ENCODE results near the gene APCDD1.
A peak's percentile ranks its signal among the peaks of the same experiment; 100 is the strongest.
"Not testable (repeated sequence)": the region's sequence is repeated elsewhere in the genome, so short reads cannot be mapped to it uniquely, and the experiment has no call there.

APCDD1 gene

DNA sequence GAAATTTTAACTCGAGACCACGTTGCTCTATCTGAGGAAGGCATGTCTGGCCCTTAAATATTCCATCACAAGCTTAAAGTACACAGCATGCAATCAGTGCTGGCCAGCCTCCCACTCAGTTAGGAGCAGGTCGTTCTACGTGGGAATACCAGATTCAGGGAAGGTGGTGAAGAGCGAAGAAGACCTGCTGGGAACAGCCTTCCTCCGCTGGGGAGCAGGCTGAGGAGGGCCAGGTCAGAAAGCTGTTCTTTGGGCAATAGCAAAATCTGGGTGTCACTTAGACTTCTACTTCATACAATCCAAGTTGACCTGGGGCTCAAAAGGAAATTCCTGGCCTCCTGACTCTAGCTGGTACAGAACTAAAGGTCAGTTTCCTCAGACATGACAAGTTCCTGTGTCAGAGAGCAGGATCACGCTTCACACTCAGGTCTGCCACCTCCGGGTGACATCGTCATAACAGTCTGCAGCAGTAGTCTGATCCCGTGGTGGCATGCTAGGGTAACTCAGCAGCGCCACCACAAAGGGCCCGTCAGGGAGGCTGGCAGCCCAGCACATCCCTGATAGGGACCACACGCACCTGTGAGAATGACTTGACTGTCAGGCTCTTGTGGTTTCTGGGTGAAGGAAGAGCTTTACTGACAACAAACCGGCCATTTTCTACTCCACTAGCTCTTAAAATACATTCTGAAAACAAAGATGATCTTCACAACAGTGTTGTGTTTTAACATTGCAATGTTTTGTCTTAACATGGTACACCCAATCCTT lies 36.1 kb downstream of the APCDD1 start:
- DNase-seq (ENCODE audit: low spot score) = peak; percentile 30

DNA sequence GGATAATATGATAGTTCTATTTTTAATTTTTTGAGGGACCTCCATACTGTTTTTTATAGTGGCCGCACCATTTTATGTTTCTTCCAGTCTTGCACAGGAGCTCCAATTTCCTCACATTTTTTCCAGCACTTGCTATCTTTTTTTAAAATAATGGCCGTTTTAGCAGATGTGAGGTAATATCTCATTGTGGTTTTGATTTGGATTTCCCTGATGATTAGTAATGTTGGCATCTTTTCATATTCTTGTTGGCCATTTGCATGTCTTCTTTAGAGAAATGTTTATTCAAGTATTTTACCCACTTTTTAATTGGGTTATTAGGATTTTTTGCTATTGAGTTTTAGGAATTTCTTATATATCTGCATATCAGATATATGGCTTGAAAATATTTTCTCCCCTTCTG lies 41.5 kb downstream of the APCDD1 start:
- no peak for DNase-seq (ENCODE audit: low spot score)

DNA sequence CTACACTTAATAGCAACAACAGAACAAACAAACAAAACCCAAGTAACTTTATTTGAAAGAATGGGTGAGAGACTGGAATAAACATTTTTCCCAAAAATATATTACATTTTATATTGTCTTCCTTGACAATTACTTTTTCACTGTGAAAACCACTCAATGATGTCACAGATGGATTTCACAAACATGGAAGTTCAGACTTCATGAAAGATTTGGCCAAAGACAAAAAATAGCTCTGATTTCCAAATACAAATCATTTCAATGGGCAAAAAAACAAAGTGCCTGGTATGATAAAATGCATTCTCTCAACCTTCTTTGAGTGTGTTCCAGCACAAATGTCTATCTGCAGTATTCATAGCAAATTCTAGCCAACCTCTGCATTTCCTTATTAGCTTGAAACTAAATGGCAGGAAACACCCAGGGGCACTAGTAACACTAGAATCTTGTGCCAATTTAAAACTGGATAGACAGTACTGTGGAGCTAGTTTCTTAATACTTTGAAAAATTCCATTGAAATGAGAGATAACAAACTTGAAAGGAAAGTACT lies 42.8 kb downstream of the APCDD1 start:
- DNase-seq (ENCODE audit: low spot score) = no peak

DNA sequence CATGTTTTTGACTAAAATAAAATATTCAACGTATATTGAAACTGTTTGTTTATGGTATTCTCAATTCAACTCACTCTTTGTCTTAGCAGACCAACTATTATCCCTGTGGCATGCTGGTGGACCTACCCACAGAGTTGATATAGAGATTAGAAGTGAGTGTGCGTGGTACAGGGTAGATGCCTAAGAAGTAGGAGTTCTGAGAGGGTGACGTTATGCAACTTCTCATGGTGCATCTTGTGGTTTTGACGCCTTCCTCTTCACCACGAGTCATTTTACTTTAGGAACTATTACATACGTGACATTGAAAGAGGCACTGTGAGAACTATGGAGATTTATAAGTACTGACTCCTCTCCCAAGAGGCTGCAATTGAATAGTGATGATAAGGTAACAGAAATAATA lies 44.8 kb downstream of the APCDD1 start:
- no peak for DNase-seq (ENCODE audit: low spot score)

DNA sequence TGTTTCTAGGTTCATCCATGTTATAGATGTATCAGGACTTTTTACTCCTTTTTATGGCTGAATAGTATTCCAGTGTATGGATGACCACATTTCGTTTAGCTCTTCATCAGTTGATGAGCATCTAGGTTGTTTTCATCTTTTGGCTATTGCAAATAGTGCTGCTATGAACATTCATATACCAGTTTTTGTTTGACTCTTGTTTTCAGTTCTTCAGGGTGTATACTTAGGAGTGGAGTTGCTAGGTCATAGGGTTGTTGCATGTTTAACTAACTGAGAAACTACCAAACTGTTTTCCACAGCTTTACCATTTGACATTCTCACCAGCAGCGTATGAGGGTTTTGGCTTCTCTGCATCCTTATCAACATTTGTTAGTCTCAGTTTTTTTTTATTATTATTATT lies 45.6 kb downstream of the APCDD1 start:
- no peak for DNase-seq (ENCODE audit: low spot score)

DNA sequence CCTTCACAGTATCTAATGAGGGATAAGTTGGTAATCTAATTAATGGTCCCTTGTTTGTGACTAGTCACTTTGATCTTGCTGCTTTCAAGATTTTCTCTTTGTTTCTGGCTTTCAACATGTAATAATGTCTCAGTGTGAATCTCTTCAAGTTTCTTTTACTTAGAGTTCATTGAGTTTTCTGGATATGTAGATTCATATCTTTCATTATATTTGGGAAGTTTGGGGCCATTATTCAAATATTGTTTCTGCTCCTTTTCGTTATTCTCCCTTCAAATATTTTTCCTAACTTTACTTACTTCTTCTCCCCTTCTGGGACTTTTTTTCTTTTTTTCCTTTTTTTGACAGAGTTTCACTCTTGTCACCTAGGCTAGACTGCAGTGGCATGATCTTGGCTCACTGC lies 50.3 kb downstream of the APCDD1 start:
- no peak for DNase-seq (ENCODE audit: low spot score)

DNA sequence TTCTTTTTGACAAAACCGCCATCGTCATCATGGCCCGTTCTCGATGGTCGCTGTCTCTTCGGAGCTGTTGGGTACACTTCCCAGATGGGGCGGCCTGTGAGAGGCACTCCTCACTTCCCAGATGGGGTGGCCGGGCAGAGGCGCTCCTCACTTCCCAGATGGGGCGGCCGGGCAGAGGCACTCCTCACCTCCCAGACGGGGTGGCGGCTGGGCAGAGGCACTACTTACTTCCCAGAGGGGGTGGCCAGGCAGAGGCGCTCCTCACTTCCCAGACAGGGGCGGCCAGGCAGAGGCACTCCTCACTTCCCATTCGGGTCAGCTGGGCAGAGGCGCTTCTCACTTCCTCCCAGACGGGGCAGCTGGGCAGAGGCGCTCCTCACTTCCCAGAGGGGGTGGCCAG lies 51.5 kb downstream of the APCDD1 start:
- not testable (repeated sequence) for DNase-seq (ENCODE audit: low spot score)

DNA sequence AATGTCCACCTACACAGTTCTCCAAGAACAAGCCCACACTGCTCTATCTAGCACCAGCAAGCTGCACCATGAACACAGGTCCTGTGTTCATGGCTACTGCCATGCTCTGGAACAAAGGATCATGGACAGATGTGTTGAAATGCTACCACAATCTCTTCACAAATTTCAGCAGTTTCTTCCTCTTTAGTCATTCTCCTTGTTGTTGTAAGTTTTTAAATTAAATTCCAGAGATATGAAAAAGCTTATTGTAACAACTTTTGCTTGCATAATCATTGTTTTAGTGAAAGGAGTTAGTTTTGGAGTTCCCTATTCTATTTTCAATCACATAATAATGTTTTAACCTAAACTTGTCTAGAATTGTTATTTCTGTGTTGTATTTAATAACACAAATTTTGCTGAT lies 54.2 kb downstream of the APCDD1 start:
- DNase-seq (ENCODE audit: low spot score) = no peak

DNA sequence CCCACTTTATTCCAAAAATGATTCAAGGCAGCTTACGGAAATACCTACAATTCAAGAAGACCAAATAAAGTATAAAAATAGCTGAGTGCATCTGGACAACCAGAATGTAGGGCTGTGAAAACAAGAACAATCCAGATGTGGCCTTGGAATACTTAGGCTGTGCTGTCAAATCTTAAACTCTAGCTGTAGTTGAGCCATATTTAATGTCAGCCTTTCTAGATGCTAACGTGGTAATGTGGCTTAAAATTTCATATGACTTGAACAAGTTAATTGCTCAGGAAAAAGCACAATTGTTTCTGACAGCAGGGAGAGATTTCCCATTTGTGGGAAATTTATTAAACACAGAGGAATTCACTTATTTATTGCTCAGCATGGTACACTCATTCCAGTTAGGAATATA lies 56.8 kb downstream of the APCDD1 start:
- no peak for DNase-seq (ENCODE audit: low spot score)

DNA sequence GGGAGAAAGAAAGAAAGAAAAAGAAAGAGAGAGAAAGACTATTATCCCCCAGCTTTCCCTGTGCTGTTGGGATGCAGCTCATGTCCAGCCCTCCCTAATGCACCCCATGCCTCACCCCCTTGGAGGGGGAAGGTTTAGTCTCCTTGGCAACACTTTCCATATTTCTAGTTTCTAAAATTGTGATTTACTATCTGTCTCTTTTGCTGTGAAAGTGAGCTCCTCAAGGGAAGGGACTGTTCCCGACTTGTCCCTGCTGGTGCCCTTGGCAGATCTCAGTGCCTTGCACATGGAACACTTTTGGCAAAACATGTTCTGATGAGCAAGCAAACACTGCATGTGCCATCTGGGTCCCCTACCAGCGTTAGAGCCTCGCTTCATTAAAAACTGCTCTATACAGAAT lies 59.6 kb downstream of the APCDD1 start:
- DNase-seq (ENCODE audit: low spot score) = no peak

DNA sequence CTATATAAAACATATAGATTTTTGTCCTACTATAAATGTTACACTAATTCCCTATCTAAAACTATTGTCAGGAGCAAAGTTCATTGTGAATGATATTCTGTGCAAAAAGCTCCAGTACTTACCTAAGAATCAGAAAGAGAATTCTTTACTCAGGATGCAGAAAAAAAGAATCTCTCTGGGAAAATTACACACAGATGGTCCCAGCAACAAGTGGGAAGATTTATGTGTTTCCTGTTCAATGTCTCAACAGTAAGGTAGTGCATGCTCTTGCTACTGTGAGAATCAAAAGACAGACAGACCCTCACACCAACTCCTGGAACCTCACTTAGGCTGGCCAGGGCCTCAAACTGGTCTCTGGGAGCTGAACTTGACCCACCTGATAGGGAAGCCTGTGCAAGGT lies 60.2 kb downstream of the APCDD1 start:
- DNase-seq (ENCODE audit: low spot score) = no peak

DNA sequence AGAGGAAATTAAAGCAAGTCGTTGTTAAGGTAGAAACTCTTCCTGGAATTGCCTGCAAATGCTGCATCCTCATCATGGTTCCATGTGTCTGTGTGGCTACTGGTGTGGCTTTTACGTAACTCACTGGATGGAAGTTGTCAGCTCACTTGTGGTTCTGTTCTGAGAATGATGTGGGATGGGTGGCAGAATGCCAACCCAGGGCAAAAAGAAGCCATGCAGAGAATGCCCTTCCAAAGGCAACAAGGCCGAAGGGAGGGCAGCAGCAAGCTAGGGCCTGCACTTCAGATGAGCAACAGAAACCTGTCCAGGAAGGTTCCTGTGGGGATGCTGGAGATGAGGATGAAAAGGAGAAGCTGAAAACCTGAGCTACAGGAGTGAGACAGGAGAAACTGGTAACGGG lies 61.0 kb downstream of the APCDD1 start:
- no peak for DNase-seq (ENCODE audit: low spot score)

DNA sequence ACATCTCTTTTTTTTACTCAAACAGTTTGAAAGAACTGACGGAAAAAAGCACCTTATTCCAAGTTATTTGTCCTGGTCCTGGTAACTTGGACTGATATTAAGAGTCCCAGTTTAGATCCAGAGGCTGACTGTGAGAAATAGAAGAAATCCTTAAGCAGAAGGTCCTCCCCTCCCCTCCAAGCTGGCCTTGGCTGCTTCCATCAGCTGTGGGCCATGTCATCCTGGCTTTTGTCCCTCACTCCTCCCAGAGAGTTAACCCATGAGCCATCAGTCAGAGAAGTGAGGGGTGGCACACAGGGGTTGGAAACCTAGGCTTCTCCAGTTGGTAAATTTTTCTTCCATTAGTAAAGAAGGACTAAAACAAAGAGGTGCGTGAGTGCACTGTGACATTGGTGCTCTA lies 61.6 kb downstream of the APCDD1 start:
- no peak for DNase-seq (ENCODE audit: low spot score)

DNA sequence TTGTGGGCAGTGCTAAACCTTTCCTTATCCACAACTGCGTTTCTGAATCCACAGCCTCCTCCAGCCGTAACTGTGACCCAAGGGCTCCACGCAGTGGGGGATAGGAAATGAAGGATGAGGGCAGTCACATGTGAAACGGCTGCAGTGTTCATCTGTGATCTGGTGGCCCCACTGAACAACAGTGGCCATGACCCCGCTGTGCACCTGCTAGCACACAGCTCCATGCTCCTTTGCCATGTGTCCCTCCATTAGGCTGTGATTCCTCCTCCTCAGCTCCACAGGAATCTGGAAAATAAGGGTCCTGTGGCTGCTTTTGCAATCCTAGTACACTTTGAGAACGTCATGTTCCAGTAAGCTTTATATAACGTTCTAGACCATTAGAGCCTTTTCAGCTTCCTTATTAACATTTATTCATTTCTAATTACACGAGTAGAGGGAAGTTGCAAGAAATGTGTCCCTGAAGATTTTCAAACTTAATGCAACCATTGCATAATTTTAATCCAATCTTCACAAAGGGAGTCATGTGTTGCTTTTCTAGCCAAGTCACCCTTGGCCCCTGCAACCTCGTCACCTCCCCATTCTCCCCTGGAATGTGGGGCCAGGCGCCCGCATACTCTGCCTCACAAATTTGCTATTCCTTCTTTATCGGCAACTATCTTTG lies 64.3 kb downstream of the APCDD1 start:
- DNase-seq (ENCODE audit: low spot score) = peak; percentile 60

DNA sequence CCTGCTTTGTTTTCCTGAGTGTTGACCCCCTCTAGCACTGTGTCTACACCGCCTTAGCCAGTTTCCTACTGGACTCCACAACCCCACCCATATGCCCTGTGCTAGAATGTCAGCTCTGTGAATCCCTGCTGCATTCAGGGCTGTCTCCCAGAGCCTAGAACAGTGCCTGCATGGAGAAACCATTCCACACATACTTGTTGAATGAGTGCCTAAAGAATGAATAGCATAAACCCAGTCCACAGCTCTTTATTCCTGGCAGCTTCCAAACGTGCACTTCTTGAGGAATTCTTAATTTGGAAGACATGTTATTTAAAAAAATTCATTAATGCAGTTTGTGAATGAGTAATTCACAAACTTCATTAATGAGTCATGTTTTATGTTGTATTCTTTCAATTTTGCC lies 64.9 kb downstream of the APCDD1 start:
- DNase-seq (ENCODE audit: low spot score) = no peak

DNA sequence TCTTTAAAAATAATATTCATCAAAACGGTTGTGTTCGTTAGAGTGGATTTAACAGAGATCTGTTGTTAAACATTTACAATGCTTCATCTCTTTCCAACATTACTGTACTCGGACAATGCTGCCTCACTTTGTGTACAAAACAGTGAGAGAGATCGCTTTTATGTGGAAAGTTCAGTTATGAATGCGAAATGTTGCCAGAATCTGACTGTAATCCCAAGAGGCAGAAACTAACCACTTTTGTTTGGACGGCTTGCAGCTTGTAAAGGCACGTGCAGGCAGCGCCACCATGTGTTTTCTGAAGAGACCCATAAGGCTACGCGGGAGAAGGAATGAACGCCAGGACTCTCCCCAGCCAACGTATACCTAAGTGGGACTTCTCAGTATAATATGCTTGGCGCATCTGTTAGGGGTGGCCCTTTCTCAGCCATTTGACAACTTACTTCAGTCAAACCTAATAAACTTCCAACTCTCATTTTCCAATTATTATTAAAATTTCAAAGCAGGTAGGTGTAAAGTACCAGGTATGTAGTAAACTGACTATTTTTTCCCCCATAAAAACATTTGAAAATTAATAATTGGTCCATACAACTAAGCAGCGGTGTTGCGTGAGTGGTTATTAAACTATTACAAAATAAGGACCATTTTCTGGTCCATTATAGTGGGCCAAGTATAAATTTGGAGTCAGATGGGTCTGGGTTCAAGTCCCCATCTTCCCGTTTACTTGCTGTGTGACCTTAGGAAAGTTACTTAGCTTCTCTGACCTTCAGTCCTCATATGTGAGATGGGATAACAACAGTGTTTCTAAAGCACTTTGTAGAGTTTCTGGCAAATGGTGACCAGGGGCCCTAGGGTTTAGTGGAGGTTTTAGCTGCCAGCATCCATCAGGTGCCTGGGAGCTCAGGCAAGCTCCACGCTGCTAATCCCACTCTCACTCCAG lies 65.8 kb downstream of the APCDD1 start:
- peak; percentile 80 for DNase-seq (ENCODE audit: low spot score)

DNA sequence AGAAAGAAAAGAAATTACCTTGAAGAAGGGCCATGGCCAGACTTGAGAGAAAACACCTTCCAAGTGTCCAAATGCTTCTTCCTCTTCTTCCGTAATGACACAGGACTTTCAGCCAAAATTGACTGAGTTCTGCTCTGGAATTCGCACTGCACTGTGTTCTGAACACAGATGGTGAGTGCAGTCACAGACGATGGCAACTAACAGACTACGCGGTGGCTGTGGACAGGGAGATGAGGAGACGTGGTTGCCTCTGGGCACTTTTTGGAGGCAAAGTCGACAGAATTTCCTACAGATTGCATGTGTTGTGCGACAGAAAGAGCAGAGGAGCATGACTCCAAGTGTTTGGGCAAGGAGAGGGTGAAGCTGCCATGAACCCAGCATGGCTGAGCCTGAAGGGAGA lies 67.1 kb downstream of the APCDD1 start:
- DNase-seq (ENCODE audit: low spot score) = no peak

DNA sequence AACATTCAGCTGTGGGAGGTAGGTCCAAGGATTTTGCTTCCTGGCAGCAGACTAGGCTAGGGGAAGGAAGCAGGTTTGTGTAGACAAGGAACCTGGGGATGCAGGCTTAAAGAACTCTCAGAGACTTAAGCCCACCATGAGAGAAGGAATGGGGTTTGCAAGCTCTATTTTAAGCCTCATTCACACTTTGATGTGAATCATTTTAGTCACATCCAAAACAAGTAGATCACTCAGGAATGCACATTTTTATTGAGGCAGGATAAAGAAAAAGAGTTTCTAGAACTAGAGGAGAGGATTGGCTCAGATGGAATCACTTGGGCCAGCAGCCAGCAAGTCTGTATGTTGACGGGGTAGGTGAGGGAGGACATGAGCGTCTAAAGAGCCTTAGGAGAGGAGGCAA lies 68.1 kb downstream of the APCDD1 start:
- no peak for DNase-seq (ENCODE audit: low spot score)

DNA sequence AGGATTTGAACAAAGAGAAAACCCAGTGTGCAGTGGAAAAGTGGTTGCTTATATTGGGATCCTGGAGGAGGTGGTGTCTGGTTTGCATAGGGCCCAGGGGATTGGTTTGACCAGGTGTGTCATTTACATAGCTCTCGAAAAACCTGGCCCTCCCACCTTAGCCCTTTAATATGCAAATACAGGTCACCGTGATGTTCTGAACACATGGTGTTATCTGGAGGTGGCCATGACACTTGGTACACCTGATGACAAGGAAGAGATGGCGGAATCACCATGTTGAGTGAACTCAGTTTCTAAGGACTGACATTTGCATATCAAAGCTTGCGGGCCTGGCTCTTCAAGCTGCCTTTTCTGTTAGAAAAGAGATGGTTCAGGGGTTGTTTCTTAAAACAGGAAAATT lies 69.1 kb downstream of the APCDD1 start:
- no peak for DNase-seq (ENCODE audit: low spot score)

DNA sequence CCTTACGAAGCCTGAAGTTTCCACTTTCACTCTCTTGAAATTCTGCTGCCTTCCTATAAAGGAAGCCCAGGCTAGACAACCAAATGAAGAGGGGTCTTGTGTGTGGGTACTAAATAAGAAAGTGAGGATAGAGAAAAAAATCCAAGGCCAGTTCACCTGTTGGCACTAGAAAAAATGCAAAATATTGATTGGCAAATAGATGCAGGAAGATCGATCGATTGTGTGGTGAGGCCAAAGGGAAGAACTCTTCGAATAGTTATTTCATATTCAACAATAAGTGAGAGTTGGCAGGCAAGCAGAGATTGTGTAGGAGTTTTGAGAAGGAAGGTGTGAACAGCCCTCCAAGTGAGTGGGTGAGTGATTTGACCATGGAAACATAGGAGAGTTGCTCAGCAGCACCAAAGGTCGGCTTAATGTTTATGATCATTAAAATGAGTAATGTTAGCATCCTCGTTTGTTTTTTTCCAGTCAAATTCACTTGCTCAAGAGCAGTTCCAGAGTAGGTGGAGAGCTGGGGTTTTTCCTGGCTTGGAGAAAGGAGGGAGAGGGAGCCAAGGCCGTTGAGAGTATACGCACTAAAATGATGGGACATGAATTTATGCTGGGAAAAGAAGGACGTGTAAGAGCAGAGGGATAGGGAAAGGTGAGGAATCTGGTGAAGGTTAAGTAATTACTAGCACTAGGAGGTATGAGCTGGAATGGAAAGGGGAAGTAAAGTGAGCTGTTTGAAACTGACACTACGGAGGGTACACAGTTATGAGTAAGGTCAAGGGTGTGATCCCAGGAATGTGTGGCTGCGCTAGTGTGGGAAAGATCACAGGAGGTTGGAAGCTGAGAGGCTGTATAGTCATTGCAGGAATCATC lies 70.3 kb downstream of the APCDD1 start:
- no peak for DNase-seq (ENCODE audit: low spot score)

DNA sequence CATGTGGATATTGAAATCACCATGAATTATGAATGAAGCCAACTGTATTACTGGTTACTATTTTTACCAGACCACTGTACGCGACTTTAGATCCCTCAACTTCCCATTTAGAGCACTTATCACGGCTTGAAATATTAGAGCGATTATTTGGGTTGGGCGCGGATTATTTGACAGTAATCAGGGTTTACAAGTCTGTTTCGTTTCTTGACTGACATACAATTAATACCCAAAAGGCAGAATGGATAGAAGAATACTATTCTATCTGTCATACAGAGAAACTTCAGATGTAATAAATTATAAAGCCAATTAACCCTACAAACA lies 70.9 kb downstream of the APCDD1 start:
- DNase-seq (ENCODE audit: low spot score) = no peak
